HG02852 (cell line): ENCODE data around the gene CLPSL1.

Source experiments
- ATAC-seq: cut with Tn5 transposase; IDR thresholded peaks from one replicate; pipeline ENCODE4 v1.9.1; 2021; ENCODE audit warnings: mild to moderate bottlenecking, moderate library complexity; ENCODE audit not compliant: unreplicated experiment

The CLPSL1 gene

GRCh38 chr6:35757456-35758123 lies 23.2 kb upstream of the CLPSL1 start:
- no peak for ATAC-seq

DNA sequence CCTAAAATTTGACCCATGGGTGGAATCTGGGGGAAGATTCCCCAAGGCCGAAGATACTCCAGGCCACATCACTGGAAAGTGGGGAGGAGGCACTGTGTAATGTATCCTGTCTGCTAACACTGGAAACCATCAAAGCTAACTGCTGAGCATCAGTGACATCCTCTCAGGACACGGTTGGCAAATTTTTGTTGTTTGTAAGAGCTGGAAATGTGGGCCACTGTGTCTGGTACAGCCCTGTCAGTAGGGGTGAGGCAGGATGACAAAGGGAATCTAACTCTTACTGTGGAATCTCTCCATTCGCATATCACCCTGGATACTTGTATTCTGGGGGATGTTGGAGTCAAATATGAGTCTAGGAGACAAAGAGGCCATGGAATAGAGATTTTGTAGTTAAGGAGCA lies 21.4 kb upstream of the CLPSL1 start:
- no peak for ATAC-seq

DNA sequence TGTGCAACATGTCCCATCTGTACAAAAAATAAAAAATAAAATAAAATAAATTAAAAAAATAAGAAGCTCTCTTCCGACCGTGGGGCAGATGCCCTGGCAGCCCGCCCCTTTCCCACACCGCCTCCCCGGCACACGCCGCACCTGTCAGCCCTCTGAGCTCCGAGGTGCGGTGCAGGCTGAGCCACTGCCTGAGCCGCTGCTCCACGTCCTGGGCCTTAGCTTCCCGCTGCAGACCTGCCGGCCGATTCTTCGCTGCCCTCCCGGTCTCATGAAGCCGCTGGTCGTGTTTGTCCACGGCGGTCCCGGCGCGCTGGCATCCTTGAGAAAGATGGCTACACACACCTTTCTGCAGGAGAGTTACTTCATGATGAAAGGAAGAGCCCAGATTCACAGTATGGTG lies 15.1 kb upstream of the CLPSL1 start:
- ATAC-seq = no peak

- ATAC-seq = no peak
Observed at GRCh38 chr6:35769211-35769610, 11.6 kb upstream of the CLPSL1 start.

DNA sequence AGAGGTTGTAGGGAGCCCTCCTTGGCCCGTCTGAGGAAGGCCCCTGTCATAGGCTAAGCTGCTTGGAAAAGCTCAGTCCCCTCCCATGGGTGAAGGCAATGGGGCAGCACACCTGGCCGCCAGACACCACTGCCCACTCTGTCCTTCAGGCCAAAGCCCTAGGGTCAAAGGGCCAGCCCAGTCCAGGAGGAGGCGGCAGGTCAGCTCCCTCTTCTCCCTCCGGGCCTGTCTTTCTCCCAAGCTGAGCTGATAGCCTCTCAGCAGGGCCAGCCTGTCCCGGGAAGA lies 9.5 kb upstream of the CLPSL1 start:
- no peak for ATAC-seq

DNA sequence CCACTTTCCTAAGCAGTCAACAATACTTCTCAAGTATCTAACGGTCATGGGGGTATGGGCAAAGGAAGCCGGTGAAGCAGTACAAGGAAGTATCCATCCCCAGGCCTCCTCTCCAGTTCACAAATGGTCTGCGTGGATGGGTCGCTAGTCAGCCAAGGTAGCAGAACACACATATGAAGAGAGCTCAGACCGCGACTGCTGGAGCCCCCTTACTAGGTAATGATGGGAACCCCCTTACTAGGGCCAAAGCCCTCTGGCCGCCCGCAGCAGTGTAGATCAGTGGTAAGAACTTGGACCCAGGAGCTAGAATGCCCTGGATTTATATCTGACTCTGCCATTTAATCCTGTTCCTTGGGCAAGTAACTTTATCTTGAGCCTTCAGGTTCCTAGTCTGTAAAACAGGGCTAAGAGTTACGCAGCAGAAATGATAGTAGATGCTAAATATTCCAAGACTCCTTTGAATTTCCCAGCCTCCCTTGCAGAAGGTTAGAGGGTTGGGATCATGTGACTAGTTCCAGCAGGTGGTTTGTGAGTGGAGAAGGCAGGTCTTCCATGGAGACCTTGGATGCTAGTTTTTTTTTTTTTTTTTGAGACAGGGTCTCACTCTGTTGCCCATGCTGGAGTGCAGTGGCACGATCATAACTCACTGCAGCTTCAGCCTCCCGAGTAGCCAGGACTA lies 6.6 kb upstream of the CLPSL1 start:
- no peak for ATAC-seq

DNA sequence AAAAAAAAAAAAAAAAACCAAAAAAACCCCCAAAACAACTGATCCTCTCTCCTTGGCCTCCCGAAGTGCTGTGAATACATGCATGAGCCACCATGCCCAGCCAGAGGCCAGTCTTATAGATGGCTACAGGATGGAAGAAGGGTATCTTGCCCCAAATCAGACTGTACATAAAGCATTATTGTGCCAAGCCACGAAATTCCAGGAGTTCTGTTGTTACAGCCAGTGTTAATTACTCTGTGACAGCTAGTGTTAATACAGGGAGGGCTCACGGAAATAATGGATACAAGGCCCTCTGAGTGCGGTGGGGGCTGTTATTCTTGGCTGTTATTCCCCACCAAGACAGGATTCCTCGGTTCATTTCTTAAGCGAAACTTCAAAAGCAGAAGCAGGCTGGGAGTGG lies 5.8 kb upstream of the CLPSL1 start:
- no peak for ATAC-seq

DNA sequence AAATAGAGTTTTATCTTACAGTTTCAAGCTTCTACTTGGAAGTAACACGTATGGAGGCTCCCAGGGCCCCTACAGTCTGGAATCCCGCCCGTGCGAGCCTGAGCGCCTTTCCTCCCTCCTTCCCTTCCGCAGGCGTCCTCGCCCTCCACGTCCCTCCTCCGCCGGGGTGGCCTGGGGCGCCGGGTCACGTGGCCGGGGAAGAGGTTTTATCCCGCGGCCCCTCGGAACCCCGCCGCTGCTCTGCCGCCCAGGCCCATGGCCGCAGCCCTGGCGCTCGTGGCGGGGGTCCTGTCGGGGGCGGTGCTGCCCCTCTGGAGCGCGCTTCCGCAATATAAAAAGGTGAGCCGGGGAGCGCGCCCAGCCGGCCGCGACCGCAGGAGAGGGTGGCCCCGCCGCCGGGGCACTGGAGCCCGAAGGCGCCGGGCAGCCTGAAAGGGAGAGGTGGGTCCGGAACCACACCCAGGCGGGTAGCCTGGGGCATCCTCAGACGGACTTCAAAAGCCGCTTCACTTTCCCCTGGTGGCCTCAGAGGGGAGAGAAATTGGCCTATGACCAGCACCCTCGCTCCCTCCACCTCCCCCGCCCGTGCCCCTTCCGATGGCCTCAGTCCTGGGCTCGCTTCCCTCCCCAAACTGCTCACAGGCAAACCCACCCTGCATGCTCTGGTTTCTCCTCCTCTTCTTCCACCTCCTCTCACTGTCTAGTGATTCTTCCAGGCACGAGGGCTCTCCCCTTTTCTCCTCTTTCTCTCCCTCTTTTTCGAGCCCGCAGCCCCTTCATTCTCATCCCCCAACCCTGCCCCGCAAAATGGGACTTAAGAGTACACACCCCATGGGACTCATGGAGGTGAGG lies 4.2 kb upstream of the CLPSL1 start, which contains the start of gene CLPSL2:
TSS of gene CLPSL2 (plus strand) at position 235 of the 852 bp plus-strand sequence. CDS start at position 256, 21 bp downstream.
- ATAC-seq = no peak

- ATAC-seq = no peak
Observed at GRCh38 chr6:35777356-35778102, 3.3 kb upstream of the CLPSL1 start.

- ATAC-seq = no peak
Observed at GRCh38 chr6:35778437-35778836, 2.4 kb upstream of the CLPSL1 start.

GRCh38 chr6:35781290-35781689 lies 471 bp downstream of the CLPSL1 start:
- no peak for ATAC-seq

DNA sequence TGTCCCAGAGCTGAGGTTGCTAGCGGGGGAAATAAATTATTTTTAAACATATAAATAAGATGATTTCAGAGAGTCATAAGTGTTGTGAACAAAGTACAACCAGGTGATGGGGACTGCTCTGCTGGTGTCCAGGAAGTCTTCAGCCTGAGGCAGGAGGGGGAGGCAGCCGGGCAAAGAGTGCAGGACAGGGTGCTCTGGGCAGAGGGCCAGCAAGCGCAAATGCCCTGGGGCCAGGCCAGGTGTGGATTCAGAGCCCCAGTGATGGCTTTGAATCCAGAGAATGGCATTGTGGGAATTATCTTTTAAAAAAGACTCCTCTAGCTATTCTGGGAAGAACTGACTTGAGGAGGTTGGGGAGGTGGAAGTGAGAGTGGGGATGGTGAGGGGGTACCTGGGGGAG lies 1.6 kb downstream of the CLPSL1 start:
- no peak for ATAC-seq

GRCh38 chr6:35784200-35784599 lies 3.4 kb downstream of the CLPSL1 start:
- ATAC-seq = no peak

- no peak for ATAC-seq
Observed at GRCh38 chr6:35786272-35786671, 5.5 kb downstream of the CLPSL1 start.

- ATAC-seq = no peak
Observed at GRCh38 chr6:35786810-35787209, 6.0 kb downstream of the CLPSL1 start.

DNA sequence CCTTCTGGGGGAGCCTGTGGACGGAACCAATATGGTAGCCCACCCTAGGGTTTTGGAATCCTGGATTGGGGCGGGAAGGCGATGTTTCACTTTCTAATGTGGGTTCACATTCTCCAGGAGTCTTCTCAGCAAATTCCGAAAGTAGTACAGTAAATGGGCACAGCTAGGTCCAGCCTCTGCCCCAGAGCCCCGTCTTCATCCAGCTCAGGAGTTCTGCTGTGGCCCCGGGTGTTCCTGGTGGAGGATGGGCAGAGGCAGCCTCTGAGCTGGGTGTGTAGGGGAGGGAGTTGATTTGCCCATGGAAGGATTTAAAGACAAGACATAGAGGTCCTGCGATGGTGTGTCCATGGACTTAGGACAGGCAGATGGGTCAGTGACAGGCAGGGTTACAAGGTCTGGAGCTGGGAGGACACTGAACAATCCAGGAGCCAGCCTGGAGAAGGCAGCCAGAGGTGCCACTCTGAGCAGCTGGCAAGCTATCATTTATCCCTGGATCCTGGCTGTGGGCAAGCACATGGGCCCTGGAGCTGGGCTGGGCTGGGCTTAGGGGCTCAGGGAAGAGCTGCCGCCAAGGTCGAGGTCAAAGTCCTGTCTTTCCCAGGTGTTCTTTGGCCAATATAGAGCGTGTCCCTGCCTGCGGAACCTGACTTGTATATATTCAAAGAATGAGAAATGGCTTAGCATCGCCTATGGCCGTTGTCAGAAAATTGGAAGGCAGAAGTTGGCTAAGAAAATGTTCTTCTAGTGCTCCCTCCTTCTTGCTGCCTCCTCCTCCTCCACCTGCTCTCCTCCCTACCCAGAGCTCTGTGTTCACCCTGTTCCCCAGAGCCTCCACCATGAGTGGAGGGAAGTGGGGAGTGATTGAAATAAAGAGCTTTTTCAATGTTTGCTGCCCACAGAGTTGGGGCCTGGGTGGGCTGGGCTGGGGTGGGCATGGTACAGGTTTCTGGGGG lies 6.7 kb downstream of the CLPSL1 start:
- no peak for ATAC-seq

DNA sequence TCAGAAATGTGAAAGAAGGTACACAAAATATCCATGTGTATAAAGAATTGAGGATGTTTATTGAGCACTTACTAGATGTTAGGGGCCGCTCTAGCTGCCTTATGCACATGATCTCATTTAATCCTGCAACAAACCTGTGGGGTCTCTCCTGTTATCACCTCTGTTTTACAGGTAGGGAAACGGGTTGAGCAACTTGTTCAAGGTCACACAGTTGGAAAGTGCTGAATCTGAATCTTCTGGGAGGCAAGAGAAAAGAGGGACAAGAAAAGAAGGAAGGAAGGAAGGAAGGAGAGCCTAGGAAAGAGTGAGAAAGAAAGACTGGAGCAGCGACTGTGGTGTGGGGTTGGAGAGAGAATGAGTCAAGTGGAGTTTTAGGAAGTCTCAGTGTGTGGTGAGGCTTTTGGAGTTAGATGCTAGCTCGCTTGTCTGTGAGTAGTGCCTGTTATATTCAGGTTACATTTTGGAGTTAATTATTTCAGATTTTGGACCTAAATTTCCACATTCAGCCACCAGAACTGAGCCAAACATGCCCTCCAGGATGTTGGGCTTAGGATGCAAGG lies 7.7 kb downstream of the CLPSL1 start:
- ATAC-seq = no peak

DNA sequence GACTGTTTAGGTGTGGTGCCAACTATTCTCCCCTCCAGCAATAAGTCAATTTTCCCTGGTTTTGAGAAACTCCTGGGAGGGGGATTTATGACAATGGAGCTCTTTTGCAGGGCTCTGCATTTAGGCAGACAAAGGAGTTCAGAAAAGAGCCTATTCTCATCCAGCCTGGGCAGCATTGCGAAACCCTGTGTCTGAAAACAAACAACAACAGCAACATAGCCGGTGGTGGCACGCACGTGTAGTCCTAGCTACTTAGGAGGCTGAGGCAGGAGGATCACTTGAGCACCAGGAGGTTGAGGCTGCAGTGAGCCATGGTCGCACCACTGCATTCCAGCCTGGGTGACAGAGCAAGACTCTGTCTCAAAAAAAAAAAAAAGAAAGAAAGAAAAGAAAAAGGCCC lies 9.9 kb downstream of the CLPSL1 start:
- no peak for ATAC-seq

GRCh38 chr6:35794536-35795452 lies 14.0 kb downstream of the CLPSL1 start:
- ATAC-seq = no peak
